NCI-H345 treated with DMSO at 0.1 percent for 48 hours (cell line): ENCODE measurements around the gene RXRG.
A peak's percentile ranks its signal among the peaks of the same experiment; 100 is the strongest.

Experiments used
- DNase-seq: peaks from one replicate; lab custom pipeline; 2025; ENCODE audit not compliant: unreplicated experiment; lab: John Stamatoyannopoulos, UW

RXRG gene

DNA sequence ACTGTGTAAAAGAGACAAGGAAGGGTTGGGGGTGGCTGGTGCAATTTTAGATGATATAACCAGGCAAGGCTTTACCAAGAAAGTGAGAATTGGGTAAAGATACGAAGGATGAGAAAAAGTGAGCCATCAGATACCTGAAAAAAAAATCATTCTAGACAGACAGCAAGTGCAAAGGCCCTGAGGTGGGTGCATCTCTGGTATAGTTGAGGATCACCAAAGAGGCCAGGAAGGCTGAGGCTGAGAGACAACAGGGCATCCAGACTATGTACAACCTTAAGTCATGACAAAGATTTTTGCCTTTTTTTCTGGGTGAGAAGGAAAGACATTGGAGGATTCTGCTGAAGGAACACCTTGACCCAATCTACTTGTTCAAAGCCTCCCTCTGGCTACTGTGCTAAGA lies 29.9 kb downstream of the RXRG start:
- DNase-seq = no peak

DNA sequence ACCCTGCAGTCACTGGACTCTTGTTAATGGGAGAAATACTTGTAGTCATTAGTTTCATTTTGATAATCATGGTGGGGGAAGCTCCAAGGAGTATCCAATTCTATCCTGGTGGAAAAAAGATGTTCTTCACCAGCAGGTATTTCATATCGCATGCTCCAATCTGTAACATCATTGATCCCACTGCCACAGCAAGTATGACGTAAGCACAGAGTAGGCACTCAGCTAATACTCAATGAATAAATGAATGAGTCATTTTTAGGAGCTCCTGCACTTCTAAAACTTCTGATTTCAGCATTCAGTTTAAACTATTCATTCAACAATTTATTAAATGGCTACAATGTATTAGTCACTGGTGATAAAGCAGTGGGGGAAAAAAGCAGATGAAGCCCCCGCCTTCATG lies 30.3 kb downstream of the RXRG start:
- DNase-seq = no peak

GRCh38 chr1:165411396-165411795 lies 33.5 kb downstream of the RXRG start:
- DNase-seq = no peak

- no peak for DNase-seq
These were observed 35.1 kb downstream of the RXRG start for GRCh38 chr1:165409657-165410358.

DNA sequence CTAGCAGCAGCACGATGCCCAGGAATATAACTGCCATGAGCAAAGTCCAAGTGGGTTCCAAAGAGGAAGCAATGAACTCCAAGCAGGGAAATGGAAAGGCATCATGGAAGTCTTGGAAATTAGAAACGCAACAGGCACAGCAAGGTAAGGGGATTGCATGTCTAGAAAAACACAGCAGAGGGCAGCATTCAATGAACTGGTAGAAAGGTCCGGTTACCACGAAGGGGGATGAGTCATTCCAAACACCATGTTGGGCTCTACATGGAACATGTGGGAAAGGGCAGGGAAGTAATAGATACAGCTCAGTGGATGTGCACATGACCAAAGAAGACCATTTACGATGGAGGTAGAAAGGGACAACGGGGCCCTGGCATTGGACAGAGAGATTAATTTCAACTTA lies 36.4 kb downstream of the RXRG start:
- no peak for DNase-seq

DNA sequence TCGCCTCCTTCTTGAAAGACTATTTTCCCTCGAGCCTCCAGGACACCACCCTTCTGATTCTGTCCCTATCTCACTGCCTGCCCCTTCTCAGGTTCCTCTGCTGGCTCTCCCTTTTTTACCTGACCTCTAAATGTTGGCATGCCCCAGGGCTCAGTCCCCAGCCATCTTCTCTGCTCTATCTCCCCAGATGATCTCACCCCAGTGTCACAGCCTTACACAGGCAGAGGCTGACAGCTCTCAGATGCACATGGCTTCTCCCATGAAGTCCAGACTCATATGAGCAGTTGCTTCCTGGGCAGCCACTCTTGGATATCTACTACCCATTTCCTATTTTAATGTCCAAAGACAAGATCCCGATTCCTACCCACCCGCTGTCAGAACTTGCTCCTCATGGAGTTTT lies 37.5 kb downstream of the RXRG start:
- DNase-seq = no peak

DNA sequence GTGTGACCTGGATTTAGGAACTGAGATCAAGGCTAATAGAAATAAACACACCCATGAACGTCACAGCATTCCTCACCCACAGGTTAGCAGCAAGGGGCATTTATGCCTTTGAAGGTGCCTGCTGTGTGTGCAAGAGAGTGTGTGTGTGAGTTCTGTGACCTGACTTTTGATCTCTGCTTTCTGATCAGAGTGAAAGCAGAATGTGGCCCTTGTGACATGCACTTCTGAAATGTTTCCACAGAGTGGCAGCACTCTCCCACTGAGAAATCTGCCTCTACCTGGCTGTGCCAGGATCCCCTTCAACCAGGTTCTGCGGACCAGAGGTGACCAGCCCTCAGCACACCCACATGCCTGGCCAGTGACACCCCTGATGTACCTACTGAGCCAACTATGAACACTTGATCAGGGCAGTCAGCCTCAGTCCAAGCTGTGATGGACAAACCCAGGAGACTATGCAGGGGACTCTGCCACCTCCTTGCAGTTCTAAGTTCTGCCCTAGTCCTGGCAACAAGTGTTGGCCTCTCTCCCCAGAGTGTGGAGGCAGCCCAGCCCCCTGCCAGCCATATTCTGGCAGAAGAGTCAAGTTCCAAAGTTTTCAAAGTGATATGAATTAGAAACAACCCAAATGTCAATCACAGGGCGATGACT lies 41.0 kb downstream of the RXRG start:
- DNase-seq = peak; percentile 18

DNA sequence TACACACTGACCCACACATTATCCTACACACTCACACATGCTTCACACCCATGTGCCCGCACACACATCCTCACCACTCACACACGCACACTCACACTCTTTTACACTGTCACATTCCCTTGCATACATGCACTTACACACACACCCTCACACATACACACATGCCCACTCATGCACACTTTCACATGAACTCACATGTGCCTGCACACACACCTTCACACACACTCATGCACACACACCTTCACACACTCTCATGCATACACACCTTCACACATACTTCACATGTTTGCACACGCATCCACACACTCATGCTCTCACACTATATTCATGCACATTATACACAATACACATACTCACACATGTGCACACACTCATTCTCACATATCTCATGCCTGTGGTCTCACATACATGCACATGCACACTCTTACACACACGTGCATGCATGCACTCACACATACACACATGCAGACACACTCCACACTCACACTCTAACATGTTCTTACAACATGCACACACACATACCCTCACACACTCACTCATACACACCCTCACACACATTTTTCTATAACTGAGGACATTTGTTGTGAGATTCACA lies 42.3 kb downstream of the RXRG start:
- DNase-seq = no peak

DNA sequence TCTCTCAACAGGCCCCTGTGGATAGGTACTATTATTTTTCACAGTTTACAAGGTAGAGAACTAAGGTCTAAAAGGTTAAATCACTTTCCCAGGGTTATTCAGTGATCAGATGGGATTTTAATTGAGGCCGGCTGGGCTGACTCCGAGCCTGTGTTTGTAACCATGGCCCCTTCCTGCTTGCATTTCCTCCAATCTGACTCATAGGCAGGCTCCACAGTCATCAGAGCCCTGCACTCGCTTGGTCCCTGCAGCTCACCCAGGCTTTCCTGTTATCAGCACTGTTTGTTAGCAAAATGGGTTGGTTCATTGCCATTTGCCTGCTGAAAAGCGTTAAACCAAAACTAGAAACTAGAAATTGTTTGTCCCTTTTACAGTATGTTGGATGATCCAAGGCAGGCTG lies 47.0 kb downstream of the RXRG start:
- no peak for DNase-seq

DNA sequence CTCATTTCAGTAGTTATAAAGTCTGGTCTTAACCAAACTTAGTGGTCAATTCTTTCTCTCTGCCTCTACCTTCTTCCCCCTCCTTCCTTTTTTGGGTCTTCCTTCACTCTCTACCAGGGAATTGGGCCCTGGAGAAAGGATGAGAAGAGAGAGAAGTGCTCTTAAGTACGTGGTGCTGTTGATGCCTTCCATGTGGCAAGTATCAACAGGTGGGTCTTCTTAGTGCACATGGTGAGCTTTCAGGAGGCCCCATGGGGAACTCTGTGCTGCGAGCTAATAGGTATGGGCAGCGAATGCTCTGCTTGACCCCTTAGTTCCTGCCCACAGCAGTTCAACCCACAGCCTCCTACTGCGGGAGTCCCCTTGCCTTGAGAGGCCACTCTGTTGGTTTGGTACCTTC lies 49.0 kb downstream of the RXRG start:
- no peak for DNase-seq

GRCh38 chr1:165395478-165395877 lies 49.4 kb downstream of the RXRG start:
- DNase-seq = peak; percentile 30

- peak; percentile 46 for DNase-seq
These were observed 52.0 kb downstream of the RXRG start for GRCh38 chr1:165392634-165393571.

GRCh38 chr1:165389609-165390008 lies 55.3 kb downstream of the RXRG start:
- DNase-seq = no peak

DNA sequence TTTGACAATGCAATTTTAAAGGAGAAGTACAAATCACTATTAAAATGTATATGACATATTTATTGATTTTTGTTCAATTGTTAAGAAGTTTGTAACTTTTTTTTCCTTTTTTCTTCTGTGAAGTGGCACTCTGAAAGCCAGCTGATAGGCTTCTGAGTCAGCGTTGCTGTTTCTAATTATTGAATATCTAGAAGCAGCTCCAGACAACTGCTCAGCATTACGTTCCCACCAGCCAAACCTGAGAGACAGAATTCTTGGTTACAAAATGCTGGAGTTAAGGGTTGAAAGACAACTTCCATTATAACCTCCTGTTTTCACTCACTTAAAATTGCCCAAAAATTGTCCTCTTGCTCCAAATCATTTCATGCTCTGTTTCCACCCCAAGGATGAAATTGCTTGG lies 57.0 kb downstream of the RXRG start:
- no peak for DNase-seq

- DNase-seq = no peak
These were observed 57.4 kb downstream of the RXRG start for GRCh38 chr1:165387505-165387904.

GRCh38 chr1:165383599-165384405 lies 61.1 kb downstream of the RXRG start:
- no peak for DNase-seq

DNA sequence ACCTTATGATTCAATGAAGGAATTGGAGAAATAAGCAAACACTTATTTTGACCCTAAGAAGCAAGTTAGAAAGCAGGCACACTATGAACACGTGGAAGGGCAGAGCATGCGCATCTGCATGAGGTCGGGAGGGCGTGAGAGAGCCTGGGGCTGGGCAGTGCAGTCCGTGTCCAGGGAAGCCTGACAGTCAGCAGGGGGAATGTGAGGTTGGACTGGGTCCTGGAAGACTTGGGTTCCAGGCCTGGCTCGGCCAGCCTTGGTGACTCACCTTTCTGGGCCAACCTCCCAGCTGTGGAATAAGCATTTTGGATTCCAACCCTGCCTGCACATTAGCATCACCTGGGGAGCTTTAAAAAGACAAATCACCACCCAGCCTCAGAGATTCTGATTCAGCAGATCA lies 61.9 kb downstream of the RXRG start:
- no peak for DNase-seq

DNA sequence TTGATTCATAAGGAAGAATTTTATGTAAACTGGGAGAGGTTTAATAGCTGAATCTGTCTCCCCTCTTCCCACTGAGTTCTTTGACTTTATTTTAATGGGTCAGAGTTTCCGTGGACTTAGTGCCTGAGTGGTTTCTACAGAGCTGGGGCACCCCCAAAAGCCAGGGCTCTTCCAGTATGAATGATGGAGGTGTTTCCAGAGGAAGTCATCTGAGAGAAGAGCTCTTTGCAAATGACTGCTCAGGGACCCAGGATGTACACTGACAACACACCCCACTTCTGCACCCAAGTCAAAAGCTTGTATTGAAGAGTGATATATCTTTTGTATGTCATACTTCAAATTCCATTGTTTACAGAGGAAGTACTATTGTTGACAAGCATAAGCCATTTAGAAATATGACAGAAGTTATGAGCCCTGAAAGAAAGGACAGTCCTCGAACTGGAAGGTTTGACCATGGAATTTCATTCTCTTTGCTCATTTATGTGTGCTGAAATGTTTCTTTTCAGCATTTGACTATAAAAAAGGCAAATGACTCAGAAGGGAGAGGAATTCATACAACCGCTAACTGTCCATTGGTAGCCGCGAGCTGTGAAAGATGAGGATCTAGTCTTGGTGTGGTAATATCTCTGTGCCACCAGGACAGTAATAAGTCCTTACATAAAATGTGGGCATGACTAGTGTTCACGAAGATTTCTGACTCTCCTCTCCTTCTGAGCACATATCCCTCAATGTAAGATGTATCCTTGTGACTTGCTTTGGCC lies 63.0 kb downstream of the RXRG start:
- DNase-seq = no peak

DNA sequence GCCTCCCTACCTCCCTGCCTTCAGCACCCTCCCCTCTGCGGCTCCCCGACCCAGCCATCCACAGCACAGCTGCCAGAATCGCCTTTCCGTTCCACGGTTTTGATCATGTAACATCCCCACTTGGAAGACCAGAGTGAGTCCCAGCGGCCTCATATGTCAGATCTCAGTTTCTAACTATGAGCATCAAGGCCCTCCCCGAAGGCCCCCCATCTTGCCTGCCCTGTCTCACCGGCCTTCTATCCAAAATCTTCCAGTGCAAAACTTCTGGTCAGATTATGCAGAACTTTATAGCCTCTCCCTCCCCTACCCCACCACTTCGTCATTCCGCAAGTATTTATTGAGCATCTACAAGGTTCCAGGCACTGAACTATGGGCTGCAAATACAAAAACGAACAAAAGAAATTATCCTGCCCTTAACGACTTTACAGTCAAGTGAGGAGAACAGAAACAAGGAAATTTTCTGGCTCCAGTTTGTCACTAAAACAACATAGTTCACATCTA lies 68.1 kb downstream of the RXRG start:
- no peak for DNase-seq
